Thoracic aorta (tissue), 2 donors: Measurements from ENCODE around the gene PPFIA4. TPM values are rescaled to one million over a fixed set of nuclear protein-coding genes. Genes with fewer than 3 reads are reported as not detected.

ENCODE experiments used
- ATAC-seq: fragments of 150-250 bp; one replicate; pipeline ENCODE4 v1.8.0; 2017; ENCODE audit warnings: low read depth; ENCODE audit not compliant: insufficient number of reproducible peaks, low FRiP score
- DNase-seq: peaks from one replicate; pipeline ENCODE4 v3.0.0-alpha.2; 2020; ENCODE audit warnings: low spot score
- H3K27ac ChIP-seq, 2 donors: fragments of 200-600 bp; sonication (generic); 1 replicate in 1 of 2; 2 replicates in 1 of 2; pipeline ENCODE4 v1.5.1; 2016; ENCODE audit warnings: mild to moderate bottlenecking in 2 of 2, moderate library complexity in 2 of 2
- H3K27me3 ChIP-seq: fragments of 200-600 bp; sonication (generic); replicated peaks from 2 replicates; pipeline ENCODE4 v1.6.0; 2016; ENCODE audit warnings: mild to moderate bottlenecking; ENCODE audit not compliant: insufficient read depth
- H3K36me3 ChIP-seq: fragments of 200-600 bp; sonication (generic); one replicate; pipeline ENCODE4 v1.5.1; 2016
- H3K4me1 ChIP-seq, 2 donors: fragments of 200-600 bp; sonication (generic); 1 replicate in 1 of 2; 2 replicates in 1 of 2; pipeline versions ENCODE4 v1.5.1 to v1.6.0; 2016; ENCODE audit warnings: low read depth in 2 of 2, mild to moderate bottlenecking in 1 of 2; ENCODE audit not compliant: control insufficient read depth in 1 of 2
- H3K4me3 ChIP-seq: fragments of 200-600 bp; sonication (generic); 2 replicates; pipeline ENCODE4 v1.5.1; 2016; ENCODE audit warnings: mild to moderate bottlenecking
- H3K9me3 ChIP-seq: fragments of 200-600 bp; sonication (generic); 2 replicates; pipeline ENCODE4 v1.5.1; 2016
- CTCF ChIP-seq: fragments of 200-600 bp; sonication (generic); IDR thresholded peaks from one replicate; pipeline ENCODE4 v1.5.1; 2019; ENCODE audit warnings: antibody characterized with exemption
- total RNA-seq, 2 donors: library from RNA; depleted of rRNA; stranded (reverse); fragments of >200 nt; gene quantifications; one replicate each; pipeline versions ENCODE4 v1.1.0 to v1.2.3, GENCODE V29; 2016

Gene PPFIA4
- total RNA-seq, 2 donors from 2014 or later: 13.5 to 16.5 TPM

- no peaks in the 10 kb centered on the region for H3K27me3 ChIP-seq
- no peak for DNase-seq
- no peaks in the 10 kb centered on the region for H3K9me3 ChIP-seq
- no peaks in the 10 kb centered on the region for H3K36me3 ChIP-seq
- TF ChIP-seq CTCF: no peak
- H3K27ac ChIP-seq: no peak overlapping the region
- no peak for ATAC-seq
- no peaks in the 10 kb centered on the region for H3K4me1 ChIP-seq
- no peak overlapping the region for H3K4me3 ChIP-seq
Measured at GRCh38 chr1:202987255-202987654, 39.0 kb upstream of the PPFIA4 start.

GRCh38 chr1:202987922-202988583 is 38.2 kb upstream of the PPFIA4 start:
- Histone ChIP-seq H3K27ac (no peak overlapping the region), H3K4me3 (no peak overlapping the region), H3K9me3 (no peaks in the 10 kb centered on the region), H3K4me1 (no peaks in the 10 kb centered on the region), H3K36me3 (no peaks in the 10 kb centered on the region), H3K27me3 (no peaks in the 10 kb centered on the region)
- no peak for ATAC-seq
- DNase-seq: no peak
- no peak for TF ChIP-seq CTCF

- Histone ChIP-seq H3K27me3 (no peaks in the 10 kb centered on the region), H3K36me3 (no peaks in the 10 kb centered on the region), H3K9me3 (no peaks in the 10 kb centered on the region), H3K4me1 (no peaks in the 10 kb centered on the region), H3K27ac (no peak overlapping the region), H3K4me3 (no peak overlapping the region)
- no peak for TF ChIP-seq CTCF
- ATAC-seq: no peak
- no peak for DNase-seq
Measured at GRCh38 chr1:202989879-202990278, 36.4 kb upstream of the PPFIA4 start.

- Histone ChIP-seq H3K4me3 (no peak overlapping the region), H3K27me3 (no peaks in the 10 kb centered on the region), H3K27ac (no peak overlapping the region), H3K36me3 (no peaks in the 10 kb centered on the region), H3K4me1 (no peaks in the 10 kb centered on the region), H3K9me3 (no peaks in the 10 kb centered on the region)
- DNase-seq (no peak), ATAC-seq (no peak)
- no peak for TF ChIP-seq CTCF
Measured at GRCh38 chr1:202991112-202991511, 35.2 kb upstream of the PPFIA4 start.

GRCh38 chr1:202994756-202995155 is 31.5 kb upstream of the PPFIA4 start:
- no peak overlapping the region for H3K4me3 ChIP-seq
- no peaks in the 10 kb centered on the region for H3K36me3 ChIP-seq
- ATAC-seq: no peak
- no peak for DNase-seq
- H3K27me3 ChIP-seq: no peaks in the 10 kb centered on the region
- no peaks in the 10 kb centered on the region for H3K4me1 ChIP-seq
- H3K27ac ChIP-seq: no peak overlapping the region
- no peak for TF ChIP-seq CTCF
- H3K9me3 ChIP-seq: no peaks in the 10 kb centered on the region
